ENCODE measurements around the gene CST1. TPM values are rescaled to one million over a fixed set of nuclear protein-coding genes. Genes with fewer than 3 reads are reported as not detected.

Gene CST1
- total RNA-seq (ENCODE audit: low replicate concordance): 49.8 TPM in 1 of 2 replicates, not detected in the other

GRCh38 chr20:23750786-23751185 is at the start of gene CST1:
TSS of gene CST1 (minus strand) at chr20:23750935. CDS start at chr20:23750866, 69 bp downstream.

Other genes starting within 250 kb of the CST1 start
- not detected in 2 replicates for gene CST9L, start 182.5 kb downstream of the CST1 start, total RNA-seq (ENCODE audit: low replicate concordance)
- not detected in 2 replicates for gene CST9, start 145.0 kb downstream of the CST1 start, total RNA-seq (ENCODE audit: low replicate concordance)
- 189 and 222 TPM in 2 replicates for gene CST3, start 113.0 kb downstream of the CST1 start, total RNA-seq (ENCODE audit: low replicate concordance)
- 0.60 TPM in 1 of 2 replicates, not detected in the other for gene CST4, start 61.9 kb downstream of the CST1 start, total RNA-seq (ENCODE audit: low replicate concordance)
- gene CST2, start 75.8 kb upstream of the CST1 start, total RNA-seq (ENCODE audit: low replicate concordance): not detected in 2 replicates
- gene CST5, start 128.8 kb upstream of the CST1 start, total RNA-seq (ENCODE audit: low replicate concordance): not detected in 2 replicates
- gene GGTLC1, start 237.8 kb upstream of the CST1 start, total RNA-seq (ENCODE audit: low replicate concordance): not detected in 2 replicates